Measurements from ENCODE around the gene FAXDC2.

The FAXDC2 gene

GRCh38 chr5:154850255-154851062 is at the start of gene FAXDC2:
FAXDC2 (minus strand) TSS chr5:154850603; CDS start chr5:154838178, 12,425 bp downstream.
- TF ChIP-seq POLR2A (IDR thresholded peaks at IDR 0.05; ENCODE audit: low read depth, low read length) = no peak
- DNase-seq (ENCODE audit: insufficient read length, low spot score) (no peak), FAIRE-seq (no peak)

DNA sequence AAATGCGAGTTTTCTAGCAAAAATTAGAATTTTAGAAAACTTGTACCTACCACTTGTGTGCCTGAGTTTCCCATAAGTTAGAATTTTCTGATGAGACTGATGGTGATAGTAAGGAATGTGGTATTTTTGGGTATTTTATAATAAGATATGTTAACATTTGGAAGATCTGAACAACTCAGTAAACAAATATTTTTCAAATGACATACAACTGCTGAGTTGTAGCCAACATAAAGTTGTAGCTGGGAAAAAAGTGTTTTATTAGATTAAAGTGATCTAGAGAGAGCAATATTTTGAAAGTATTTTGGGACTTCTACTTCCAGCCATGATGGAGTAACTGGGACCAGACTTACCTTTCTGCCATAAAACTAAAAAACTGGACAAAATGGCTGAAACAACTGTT is 49.7 kb upstream of the FAXDC2 start:
- TF ChIP-seq POLR2A (IDR thresholded peaks at IDR 0.05; ENCODE audit: low read depth, low read length) = no peak
- FAIRE-seq = no peak
- no peak for DNase-seq (ENCODE audit: insufficient read length, low spot score)

DNA sequence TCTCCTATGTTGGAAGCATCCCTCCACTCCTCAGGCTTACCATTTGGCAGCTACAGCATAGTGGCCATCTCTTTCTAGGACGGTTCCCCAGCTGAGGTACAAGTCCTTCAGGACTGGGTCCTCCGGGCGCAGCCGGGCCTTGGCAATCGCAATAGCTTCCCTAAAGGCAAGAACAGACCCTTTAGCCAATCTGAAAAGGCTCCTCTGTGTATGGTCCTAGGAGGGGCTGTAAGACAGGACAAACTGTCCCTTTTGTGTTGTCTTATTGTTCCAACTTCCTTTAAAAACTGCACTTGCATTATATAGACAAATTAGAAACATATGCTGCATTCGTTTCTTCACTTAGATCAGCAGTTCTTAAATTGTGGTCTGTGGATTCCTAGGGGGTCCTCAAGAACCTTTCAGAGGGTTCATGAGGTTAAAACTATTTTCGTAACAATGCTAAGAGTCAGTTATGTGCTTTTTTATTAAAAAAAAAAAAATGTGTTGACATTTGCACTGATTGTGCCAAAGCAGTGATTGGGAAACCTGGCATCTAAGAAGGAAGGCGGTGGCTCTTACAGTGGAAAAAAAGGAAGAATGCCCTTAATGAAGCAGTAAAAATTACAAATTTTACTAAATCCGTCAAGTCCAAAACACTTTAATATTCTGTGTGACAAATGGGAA is 48.9 kb upstream of the FAXDC2 start:
- no peak for DNase-seq (ENCODE audit: insufficient read length, low spot score)
- no peak for TF ChIP-seq POLR2A (IDR thresholded peaks at IDR 0.05; ENCODE audit: low read depth, low read length)
- FAIRE-seq = no peak

GRCh38 chr5:154898210-154898609 is 47.8 kb upstream of the FAXDC2 start:
- no peak for TF ChIP-seq POLR2A (IDR thresholded peaks at IDR 0.05; ENCODE audit: low read depth, low read length)
- FAIRE-seq (no peak), DNase-seq (ENCODE audit: insufficient read length, low spot score) (no peak)

DNA sequence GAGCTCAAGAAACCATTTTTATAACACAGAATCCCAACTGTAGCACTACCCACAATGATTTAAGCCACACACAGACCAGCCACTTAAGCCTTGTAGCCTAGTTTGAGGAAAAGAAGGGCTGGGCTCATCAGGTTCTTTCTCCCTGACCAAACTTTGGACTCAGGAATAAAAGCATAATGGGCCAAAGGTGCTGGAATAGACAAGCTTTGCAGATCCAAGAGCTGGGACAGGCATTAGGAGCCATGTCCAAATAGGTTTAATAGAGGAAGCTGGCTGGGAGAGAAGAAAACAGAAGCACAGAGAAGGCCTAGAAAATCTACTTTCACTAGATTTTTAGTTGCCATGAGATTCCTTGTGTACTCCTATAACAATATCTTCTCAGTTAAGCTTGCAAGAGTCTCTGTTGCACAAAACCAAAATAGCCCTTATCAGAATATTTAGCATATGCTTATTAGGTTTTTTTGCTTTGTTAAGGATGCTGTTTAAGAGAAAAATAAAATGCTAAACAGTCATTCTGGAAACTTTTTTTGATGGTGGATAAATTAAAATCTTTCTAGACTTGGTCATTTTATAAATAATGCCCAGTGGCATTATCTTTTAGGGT is 46.3 kb upstream of the FAXDC2 start:
- no peak for FAIRE-seq

GRCh38 chr5:154895606-154896561 is 45.5 kb upstream of the FAXDC2 start:
- DNase-seq (ENCODE audit: insufficient read length, low spot score) = no peak
- TF ChIP-seq POLR2A (IDR thresholded peaks at IDR 0.05; ENCODE audit: low read depth, low read length) = no peak
- FAIRE-seq = no peak

More for the DNA sequence above, 46.3 kb upstream of the FAXDC2 start:
- no peak for DNase-seq (ENCODE audit: insufficient read length, low spot score)
- TF ChIP-seq POLR2A (IDR thresholded peaks at IDR 0.05; ENCODE audit: low read depth, low read length) = no peak

DNA sequence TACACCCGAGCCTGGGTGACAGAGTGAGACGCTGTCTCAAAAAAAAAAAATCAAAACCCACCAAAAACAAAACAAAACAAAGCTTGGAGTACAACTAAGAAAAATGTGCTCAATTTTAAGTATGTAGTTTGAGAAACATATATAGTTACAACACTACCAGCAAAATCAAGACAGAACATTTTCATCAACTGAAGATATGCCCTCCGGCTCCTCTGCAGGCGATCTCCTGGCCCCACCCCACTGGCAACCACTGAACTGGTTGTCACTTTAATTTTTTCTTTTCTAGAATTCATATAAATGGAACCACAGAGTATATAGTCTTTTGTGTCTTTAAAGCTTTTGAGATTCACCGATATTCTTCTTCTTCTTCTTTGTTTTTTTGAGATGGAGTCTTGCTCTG is 43.0 kb upstream of the FAXDC2 start:
- FAIRE-seq = no peak
- no peak for DNase-seq (ENCODE audit: insufficient read length, low spot score)
- TF ChIP-seq POLR2A (IDR thresholded peaks at IDR 0.05; ENCODE audit: low read depth, low read length) = no peak

- no peak for FAIRE-seq
- no peak for TF ChIP-seq POLR2A (IDR thresholded peaks at IDR 0.05; ENCODE audit: low read depth, low read length)
- no peak for DNase-seq (ENCODE audit: insufficient read length, low spot score)
These were observed 42.0 kb upstream of the FAXDC2 start for GRCh38 chr5:154892369-154892771.

GRCh38 chr5:154885439-154885838 is 35.0 kb upstream of the FAXDC2 start:
- TF ChIP-seq POLR2A (IDR thresholded peaks at IDR 0.05; ENCODE audit: low read depth, low read length) = no peak

GRCh38 chr5:154884424-154884823 is 34.0 kb upstream of the FAXDC2 start:
- no peak for FAIRE-seq
- no peak for DNase-seq (ENCODE audit: insufficient read length, low spot score)
- TF ChIP-seq POLR2A (IDR thresholded peaks at IDR 0.05; ENCODE audit: low read depth, low read length) = no peak

More at GRCh38 chr5:154885439-154885838, 35.0 kb upstream of the FAXDC2 start:
- no peak for FAIRE-seq
- DNase-seq (ENCODE audit: insufficient read length, low spot score) = no peak

GRCh38 chr5:154881986-154882385 is 31.6 kb upstream of the FAXDC2 start:
- TF ChIP-seq POLR2A (IDR thresholded peaks at IDR 0.05; ENCODE audit: low read depth, low read length) = no peak
- DNase-seq (ENCODE audit: insufficient read length, low spot score) (no peak), FAIRE-seq (no peak)

GRCh38 chr5:154878642-154879335 is 28.4 kb upstream of the FAXDC2 start:
- TF ChIP-seq POLR2A (IDR thresholded peaks at IDR 0.05; ENCODE audit: low read depth, low read length) = no peak
- no peak for FAIRE-seq
- no peak for DNase-seq (ENCODE audit: insufficient read length, low spot score)

- FAIRE-seq = no peak
- TF ChIP-seq POLR2A (IDR thresholded peaks at IDR 0.05; ENCODE audit: low read depth, low read length) = no peak
These were observed 23.5 kb upstream of the FAXDC2 start for GRCh38 chr5:154873791-154874331.

More at GRCh38 chr5:154873791-154874331, 23.5 kb upstream of the FAXDC2 start:
- DNase-seq (ENCODE audit: insufficient read length, low spot score) = no peak
